ENCODE measurements around the gene AGPAT1. TPM values are rescaled to one million over a fixed set of nuclear protein-coding genes. Genes with fewer than 3 reads are reported as not detected.

The AGPAT1 gene
- total and polyA plus RNA-seq, 2 experiments from 2014 or later: 62.8 to 71.4 TPM

GRCh38 chr6:32167154-32167760, 8.6 kb downstream of the AGPAT1 start:
- H3K79me2 ChIP-seq: peaks cover 12% of the 10 kb centered on the region
- 86% methylated on average over 32 of the region's 32 CpGs for WGBS (ENCODE audit: low lambda C conversion rate, missing lambda C conversion rate)
- no peak overlapping the region for H2AFZ ChIP-seq
- DNase-seq (ENCODE audit: low spot score): no peak
- H3K27me3 ChIP-seq: no peaks in the 10 kb centered on the region
- no peaks in the 10 kb centered on the region for H3K36me3 ChIP-seq (replicated peaks; ENCODE audit: insufficient read depth, low read depth)
- H3K4me3 ChIP-seq: no peak overlapping the region
- H3K4me1 ChIP-seq (ENCODE audit: insufficient read depth): peaks cover 5% of the 10 kb centered on the region
- no peaks in the 10 kb centered on the region for H3K9me2 ChIP-seq (replicated peaks; ENCODE audit: insufficient read depth)
- TF ChIP-seq EZH2phosphoT487 (IDR thresholded peaks at IDR 0.05; ENCODE audit: low read depth, severe bottlenecking, unreplicated experiment): no peak
- no peak for TF ChIP-seq EZH2 (IDR thresholded peaks at IDR 0.05; ENCODE audit: borderline replicate concordance)
- TF ChIP-seq CTCF (IDR thresholded peaks at IDR 0.05; ENCODE audit: poor library complexity): no peak
- H3K9me3 ChIP-seq (ENCODE audit: low read depth): no peaks in the 10 kb centered on the region
- no peak overlapping the region for H3K4me2 ChIP-seq
- H3K27ac ChIP-seq: peak overlapping the region; percentile 67
- no peaks in the 10 kb centered on the region for H4K20me1 ChIP-seq (ENCODE audit: insufficient read depth, poor library complexity, severe bottlenecking)

- Histone ChIP-seq H3K4me3 (no peak overlapping the region), H3K9me2 (replicated peaks; ENCODE audit: insufficient read depth) (no peaks in the 10 kb centered on the region), H3K9me3 (ENCODE audit: low read depth) (no peaks in the 10 kb centered on the region), H3K27me3 (no peaks in the 10 kb centered on the region), H4K20me1 (ENCODE audit: insufficient read depth, poor library complexity, severe bottlenecking) (no peaks in the 10 kb centered on the region), H3K4me1 (ENCODE audit: insufficient read depth) (peaks cover 5% of the 10 kb centered on the region), H2AFZ (no peak overlapping the region), H3K36me3 (replicated peaks; ENCODE audit: insufficient read depth, low read depth) (no peaks in the 10 kb centered on the region), H3K79me2 (peaks cover 5% of the 10 kb centered on the region), H3K27ac (peak overlapping the region; percentile 27), H3K4me2 (no peak overlapping the region)
- no peak for DNase-seq (ENCODE audit: low spot score)
- 97% methylated on average over 25 of the region's 30 CpGs for WGBS (ENCODE audit: low lambda C conversion rate, missing lambda C conversion rate)
- TF ChIP-seq EZH2phosphoT487 (IDR thresholded peaks at IDR 0.05; ENCODE audit: low read depth, severe bottlenecking, unreplicated experiment) (no peak), CTCF (IDR thresholded peaks at IDR 0.05; ENCODE audit: poor library complexity) (no peak), EZH2 (IDR thresholded peaks at IDR 0.05; ENCODE audit: borderline replicate concordance) (no peak)
Observed at GRCh38 chr6:32166411-32167061, 9.3 kb downstream of the AGPAT1 start.

- no peaks in the 10 kb centered on the region for H3K79me2 ChIP-seq
- H3K36me3 ChIP-seq (replicated peaks; ENCODE audit: insufficient read depth, low read depth): no peaks in the 10 kb centered on the region
- H3K4me3 ChIP-seq: no peak within 1 kb of the TSS
- H3K9me2 ChIP-seq (replicated peaks; ENCODE audit: insufficient read depth): no peaks in the 10 kb centered on the region
- H2AFZ ChIP-seq: no peak within 1 kb of the TSS
- no peaks in the 10 kb centered on the region for H3K9me3 ChIP-seq (ENCODE audit: low read depth)
- H4K20me1 ChIP-seq (ENCODE audit: insufficient read depth, poor library complexity, severe bottlenecking): no peaks in the 10 kb centered on the region
- no peaks in the 10 kb centered on the region for H3K27me3 ChIP-seq
- no peak for DNase-seq (ENCODE audit: low spot score)
- H3K4me1 ChIP-seq (ENCODE audit: insufficient read depth): peaks cover 5% of the 10 kb centered on the region
- no peak for TF ChIP-seq CTCF (IDR thresholded peaks at IDR 0.05; ENCODE audit: poor library complexity)
- no peak within 1 kb of the TSS for H3K4me2 ChIP-seq
- no peak within 1 kb of the TSS for H3K27ac ChIP-seq
Observed at GRCh38 chr6:32164295-32164694, 11.6 kb downstream of the AGPAT1 start, which contains the start of gene EGFL8. Gene EGFL8 (plus strand): TSS chr6:32164595. CDS start chr6:32166166, 1,571 bp downstream.
